Testis (tissue), 2 donors: ENCODE measurements around the gene UBA5.

Source experiments
- POLR2A ChIP-seq: fragments of 450-650 bp; IDR thresholded peaks from one replicate; pipeline ENCODE4 v1.6.1; 2017; ENCODE audit warnings: antibody characterized with exemption, mild to moderate bottlenecking, moderate library complexity
- TF ChIP-seq, protein P1 (sequence below), 3 experiments: fragments of 450-650 bp in 2 of 3; fragments of 200-600 bp in 1 of 3; sonication (generic) in 1 of 3; IDR thresholded peaks; one replicate each; pipeline ENCODE4 v1.5.1; 2016 to 2019; ENCODE audit warnings: antibody characterized with exemption in 3 of 3, mild to moderate bottlenecking in 2 of 3, moderate library complexity in 1 of 3

DNA sequence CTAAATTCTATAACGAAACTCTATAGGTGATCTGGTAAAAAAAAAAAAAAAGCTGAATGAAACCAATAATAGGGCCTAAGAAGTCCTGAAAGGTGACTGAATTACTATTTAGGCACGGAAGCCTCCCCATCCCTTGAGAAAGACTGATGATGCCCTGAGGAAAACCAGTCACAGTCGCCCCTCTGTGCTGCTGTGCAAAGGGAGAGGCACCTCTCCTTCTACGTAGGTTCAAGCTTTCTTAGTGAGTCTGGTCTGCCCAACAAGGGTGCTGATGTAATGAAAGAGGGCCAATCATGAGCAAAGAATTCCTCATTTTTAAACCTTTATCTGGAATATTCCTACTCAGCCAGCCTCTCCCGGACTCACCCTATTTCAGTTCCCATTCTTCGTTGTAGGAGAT lies 50.2 kb downstream of the UBA5 start:
- TF ChIP-seq, protein P1, sequence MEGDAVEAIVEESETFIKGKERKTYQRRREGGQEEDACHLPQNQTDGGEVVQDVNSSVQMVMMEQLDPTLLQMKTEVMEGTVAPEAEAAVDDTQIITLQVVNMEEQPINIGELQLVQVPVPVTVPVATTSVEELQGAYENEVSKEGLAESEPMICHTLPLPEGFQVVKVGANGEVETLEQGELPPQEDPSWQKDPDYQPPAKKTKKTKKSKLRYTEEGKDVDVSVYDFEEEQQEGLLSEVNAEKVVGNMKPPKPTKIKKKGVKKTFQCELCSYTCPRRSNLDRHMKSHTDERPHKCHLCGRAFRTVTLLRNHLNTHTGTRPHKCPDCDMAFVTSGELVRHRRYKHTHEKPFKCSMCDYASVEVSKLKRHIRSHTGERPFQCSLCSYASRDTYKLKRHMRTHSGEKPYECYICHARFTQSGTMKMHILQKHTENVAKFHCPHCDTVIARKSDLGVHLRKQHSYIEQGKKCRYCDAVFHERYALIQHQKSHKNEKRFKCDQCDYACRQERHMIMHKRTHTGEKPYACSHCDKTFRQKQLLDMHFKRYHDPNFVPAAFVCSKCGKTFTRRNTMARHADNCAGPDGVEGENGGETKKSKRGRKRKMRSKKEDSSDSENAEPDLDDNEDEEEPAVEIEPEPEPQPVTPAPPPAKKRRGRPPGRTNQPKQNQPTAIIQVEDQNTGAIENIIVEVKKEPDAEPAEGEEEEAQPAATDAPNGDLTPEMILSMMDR (IDR thresholded peaks at IDR 0.05) = no peak
- TF ChIP-seq POLR2A = no peak
